Measurements from ENCODE around the gene THY1.

THY1 gene

DNA sequence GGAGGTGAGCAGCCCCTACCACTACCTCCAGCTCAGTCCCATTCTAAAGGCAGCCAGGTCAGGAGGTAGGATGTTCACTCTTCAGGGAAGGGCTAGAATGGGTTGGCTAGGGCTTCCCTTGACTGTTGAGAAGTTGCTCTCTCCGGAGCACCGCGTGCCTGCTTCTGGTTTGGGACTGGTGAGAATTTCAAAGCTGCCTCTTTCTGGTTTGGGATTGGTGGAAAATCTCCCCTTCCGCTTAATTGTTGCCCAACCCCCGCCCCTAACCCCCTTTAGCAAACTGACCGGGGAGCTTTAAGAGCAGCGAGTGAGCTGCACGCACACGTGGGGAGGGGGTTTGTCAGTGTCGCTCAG is 42.2 kb downstream of the THY1 start:
- DNase-seq: no peak

DNA sequence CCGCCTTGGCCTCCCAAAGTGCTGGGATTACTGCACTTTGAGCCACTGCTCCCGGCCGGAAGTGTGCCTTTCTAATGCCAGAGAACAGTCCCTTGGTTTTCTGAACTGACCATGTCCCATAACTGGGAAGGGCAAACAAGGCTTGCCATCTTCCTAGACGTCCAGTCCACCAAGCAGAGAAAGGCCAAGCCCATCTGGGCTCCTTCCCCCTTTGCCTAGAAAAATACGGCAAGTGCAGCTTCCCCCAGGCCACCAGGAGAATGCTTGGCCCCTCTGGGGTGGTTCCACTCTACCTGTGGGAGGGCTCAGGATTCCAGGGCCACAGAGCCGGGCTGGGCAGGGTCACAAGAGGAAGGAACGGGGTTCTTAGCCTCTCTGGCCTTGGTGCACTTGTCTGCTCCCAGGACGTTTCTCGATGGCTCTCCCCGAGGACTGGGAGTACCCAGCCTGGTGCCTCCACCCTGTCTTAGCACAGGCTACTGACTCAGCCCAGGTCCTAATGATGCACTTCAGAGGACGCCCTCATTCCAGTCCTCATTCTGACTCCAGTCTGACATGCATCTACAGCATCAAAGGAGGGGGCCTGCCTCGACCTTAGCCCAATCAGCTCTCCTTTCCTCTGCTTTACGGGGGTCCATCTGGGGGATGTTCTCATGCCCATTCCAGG is 42.7 kb downstream of the THY1 start:
- no peak for DNase-seq

DNA sequence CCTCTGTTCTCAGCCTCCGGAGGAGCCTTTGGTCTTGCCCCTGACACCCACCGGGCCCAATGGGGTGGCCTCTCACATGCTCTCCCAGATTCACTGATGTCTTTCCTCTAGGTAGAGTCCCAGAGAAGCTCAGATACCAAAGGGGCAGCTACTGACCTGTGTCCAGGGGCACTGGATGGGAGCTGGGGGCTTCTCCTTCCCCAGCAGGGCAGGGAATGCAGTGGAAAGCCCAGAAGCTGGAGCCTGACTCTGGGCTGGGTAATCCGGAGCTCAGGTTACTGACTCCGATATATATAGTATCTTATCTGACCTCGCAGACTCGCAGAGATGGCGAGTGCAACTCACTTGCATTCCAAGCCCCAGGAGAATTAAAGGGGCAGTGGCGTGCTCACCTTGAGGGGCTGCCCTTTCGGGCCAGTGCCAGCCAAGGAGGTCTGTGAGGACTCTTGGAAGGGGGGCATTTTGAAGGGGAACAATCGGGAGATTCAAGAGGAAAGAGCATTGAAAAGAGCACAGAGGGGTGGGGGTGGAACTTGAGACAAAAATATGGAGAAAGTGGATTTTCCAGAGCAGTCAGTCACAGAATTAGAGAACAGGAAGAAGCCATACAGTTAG is 44.0 kb downstream of the THY1 start:
- no peak for DNase-seq

DNA sequence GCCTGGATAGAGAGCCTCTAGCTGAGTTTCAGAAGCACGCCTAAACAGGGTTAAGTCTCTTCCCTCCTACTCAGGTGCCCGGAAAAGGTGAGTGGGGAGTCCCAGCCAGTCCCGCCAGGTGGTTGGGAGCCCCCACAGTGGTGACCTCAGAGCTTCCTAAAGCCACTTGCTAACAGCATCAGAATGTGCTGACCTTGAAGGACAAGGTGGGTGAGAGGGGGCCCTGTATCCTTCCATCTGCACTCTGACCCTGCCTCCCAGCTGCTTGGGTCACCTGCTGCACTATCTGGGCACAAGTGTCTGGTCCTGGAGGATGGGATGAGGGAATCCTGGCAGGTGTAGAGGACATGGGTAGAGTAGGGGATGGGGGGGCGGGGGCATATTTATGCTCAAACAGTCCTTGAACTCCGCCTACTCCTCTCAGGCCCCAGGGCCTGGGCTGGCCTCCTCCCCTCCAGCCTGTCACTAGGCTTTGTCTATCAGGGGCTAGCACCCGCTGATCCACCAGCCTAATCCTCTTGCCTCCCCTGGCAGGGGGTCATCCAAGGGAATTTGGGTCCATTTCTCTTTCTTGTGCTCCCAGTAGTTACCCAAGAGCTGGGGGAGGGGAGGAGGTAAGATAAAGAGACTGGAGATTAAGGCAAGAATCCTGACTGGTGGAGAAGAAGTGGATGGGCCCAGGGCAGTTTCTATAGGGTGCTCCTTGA is 44.9 kb downstream of the THY1 start:
- no peak for DNase-seq

DNA sequence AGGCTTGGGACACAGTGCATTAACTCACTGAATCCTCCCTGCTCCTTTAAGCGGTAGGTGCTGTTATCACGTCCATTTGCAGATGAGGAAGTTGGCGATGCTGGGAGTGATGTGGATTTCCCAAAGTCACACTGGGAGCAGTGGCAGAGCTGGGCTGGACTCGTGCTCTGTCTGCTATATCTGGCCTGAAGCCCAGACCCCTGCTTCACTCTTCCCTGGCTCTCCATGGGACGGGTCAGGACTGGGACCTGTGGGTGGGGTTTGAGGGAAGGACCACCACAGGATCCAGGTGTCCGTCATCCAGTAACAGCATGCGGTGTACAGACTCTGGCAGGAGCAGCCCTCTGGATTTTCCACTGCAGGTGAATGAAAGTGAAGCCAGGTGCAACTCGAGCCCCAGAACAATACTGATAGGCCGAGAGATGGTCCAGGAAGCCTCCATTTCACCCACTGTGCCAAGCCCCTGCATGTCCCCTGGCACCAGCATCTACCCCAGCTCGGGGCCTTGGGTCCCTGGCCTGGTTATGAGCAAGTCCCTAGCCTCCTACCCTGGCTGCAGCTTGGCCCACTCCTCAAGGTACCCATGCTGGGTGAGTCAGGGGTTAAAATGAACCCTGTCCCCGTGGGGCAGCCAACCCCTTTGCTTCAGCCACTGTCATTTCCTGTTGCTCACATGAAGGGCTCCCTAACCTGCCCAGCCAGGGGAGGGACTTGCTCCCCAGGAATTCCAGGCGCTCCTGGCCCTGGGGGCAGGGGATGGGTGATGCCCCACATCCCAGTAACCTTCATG is 45.7 kb downstream of the THY1 start:
- no peak for DNase-seq

DNA sequence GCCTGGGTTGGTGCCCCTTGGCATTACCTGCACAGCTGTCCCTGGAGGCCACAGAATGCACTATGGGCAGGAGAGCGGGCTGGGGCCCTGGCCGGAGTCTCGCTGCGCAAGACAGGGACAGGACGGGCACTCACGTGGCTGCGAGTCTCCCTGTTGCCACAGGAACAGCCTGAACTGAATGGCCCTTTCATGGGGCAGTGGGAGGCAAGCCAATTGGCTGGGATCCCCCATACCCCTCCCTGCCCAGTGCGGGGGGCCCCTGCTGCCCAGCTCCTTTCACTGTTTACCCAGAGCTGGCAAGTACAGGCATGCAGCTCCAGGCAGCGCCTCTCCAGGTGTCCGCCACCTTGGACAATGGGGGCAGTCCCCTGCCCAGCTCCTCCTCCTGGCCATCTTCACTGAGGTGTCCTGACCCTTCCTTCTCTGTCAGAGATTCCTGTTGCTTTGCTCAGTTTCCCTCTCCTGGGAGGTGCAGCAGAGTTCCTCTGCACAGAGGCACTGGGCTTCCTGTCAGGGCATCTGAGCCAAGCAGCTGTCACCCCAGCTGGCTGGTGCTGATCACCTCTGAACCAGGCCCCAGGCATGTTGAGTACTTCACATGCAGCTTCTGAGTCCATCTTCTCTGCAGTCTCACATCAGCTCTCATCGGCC is 46.6 kb downstream of the THY1 start:
- DNase-seq: no peak

DNA sequence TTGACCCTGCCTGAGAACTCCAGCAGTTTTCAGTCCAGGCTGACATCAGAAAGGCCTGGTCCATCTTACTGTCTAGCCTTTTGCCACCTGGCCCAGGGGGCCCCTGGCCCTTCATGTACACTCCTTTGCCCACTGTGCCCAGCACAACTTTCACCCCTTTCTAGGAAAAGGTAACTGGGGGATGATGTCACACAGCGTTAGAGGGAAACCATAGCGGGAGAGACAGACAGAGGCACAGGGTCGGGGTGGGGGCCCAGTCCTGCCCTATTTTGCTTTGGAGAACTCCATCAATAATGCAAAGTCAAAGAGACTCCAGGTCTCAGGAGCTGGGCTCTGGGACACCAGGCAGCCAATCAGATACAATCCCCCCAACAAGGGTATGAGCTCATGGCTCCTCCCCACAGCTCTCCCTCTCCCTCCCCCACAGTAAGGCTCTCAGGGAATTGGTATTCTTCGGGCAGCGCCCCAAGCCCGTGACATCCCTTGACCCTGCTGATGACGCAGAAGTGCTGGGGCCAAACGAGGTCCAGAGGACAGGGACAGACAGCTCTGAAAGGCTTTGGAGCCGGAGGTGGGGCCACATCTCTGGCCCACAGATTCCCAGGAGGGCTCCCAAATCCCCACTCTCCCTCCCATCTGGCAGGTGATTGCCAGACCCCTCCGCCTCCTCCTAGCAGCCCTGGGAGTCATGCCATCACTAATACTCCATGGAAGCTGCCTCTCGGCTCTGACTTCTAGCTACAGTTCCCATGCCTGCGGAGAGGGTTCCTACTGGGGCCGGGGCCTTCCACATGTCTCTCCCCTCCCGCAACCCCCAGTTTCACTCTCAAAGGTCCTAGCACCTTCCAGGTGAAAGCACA is 47.4 kb downstream of the THY1 start:
- DNase-seq: no peak

DNA sequence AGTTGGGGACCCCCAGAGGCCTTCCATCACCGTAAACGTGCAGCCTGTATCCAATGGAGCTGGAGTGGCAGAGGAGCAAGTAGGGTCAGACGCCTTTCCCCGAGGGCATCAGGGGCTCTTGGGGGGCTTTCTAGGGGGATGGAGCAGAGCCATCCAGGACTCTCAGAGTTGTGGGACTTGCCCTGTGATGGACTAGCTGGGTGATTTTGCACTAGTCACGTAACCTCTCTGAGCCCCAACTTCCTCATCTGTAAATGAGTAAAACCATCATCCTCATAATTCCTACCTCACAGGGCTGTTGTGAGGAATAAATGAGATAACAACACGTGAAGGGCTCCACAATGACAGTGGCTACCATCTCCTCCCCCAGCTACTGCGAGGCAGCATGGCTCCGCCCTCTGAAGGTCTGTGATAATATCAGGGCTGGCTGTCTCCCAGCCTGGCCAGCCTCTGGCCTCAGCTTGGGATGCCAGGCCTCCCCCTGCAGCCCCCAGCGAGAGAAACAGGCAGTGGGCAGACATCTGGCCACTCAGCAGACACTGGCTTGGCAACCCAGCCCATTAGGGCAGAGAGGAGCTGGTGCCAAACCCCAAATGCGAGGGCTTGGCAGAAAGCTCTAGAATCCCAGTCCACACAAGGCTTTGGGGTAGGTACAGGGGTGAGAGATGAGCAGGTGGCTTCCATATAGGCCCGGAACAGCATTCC is 48.2 kb downstream of the THY1 start:
- DNase-seq: no peak

DNA sequence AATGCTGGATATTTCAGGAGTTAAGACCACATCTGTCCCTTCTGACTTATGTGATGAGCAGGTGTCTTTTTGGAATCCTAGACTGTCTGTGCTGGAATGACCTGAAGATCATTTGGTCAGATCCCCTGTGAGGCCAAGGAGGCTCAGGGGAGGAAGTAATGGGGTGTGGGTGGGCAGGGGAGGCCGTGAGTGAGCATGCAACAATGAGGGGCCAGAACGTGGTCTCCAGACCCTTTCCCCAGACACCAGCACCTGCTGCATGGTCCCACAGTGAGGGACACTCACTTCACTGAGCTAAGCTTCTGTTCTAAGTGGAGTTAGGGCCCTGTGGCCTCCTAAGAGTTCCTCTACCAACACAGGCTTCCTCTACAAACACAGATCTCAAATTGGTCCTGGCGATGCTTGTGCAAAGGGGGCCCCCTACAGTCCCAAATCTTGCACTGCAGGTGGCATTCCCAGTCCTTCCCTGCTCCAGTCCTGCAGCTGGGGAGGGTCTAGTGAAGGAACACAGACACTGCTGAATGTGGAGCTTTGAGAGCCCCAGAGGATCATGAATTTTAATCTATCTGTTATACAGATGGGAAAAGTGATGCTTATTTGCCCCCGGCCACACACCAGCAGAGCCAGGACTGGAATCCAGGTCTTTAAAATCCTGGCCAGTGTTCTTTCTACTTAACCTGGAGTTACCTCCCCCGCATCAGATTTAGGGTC is 48.9 kb downstream of the THY1 start:
- DNase-seq: peak; percentile 79

DNA sequence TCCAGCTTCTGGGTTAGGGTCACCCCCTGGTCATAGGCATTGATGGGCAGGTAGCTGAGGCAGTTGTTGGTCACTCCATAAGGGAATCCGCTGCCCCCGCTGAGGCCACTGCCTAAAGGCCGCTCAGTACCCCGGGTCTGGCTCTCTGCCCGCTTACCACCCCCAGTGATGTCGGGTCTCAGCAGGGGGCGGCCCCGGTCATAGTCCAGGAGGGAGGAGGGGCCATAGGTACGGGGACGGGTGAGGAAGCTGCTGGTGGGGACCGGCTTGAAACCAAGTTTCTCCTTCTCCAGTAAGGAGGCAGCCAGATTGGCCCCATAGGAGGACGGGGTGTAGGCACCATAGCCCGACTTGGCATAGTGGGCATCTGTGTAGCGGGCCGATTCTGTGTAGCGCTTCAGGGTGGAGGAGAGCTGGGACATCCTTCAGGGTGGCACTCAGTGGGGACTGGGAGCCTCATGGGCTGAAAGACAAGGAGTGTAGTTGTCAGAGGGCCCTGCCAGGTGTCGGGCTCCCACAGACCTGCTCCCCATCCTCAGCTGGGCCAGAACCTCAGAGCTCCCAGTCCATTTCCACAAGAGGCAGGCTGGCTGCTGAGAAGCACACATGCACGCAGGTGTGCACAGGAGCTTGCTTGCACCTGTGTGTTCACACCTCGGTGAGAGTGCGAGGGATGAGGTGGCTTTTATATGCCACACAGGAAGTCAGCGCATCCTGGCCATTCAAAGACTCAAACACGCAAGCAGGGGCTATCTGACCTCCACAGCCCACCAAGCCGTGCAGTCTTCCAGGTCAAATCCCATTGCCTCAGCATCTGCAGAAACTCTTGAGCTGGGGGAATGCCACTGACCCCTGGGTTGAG is 49.7 kb downstream of the THY1 start:
- no peak for DNase-seq

DNA sequence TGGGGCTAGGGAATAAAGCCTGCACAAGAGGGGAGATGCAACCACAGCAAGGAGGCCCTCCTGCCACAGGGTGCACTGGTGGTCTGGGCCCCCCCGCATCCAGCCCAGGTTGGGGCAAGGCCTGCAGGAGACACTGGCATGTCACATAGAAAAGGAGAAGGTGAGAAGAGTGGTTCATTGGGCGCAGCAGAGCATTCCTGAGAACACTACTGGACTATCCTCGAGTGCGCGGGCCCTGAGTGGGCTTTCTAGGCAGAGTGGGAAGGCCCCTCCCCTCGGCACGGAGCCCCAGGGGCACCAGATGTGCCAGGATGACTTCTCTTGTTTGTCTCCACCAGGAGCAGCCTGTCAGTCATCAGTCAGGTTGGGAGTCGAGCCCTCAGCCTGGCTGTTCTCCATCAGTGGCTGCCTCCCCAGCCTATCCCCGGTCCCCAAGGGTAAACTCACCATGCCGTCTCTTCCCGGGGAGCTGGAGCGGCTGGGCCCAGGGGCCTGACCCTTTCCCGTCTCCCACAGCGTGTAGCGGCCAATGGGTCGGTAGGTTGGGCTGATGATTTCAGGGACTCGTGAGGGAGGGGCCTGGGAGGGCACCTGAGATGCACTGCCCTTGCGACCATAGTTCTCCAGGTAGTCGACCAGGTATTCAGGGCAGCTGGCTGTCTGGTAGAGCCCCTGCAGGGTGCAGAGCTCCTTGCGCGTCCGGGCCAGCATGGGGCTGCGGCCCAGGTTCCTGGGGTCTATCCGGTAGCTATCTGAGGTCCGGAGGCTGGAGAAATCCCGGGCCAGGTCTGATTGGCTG is 50.5 kb downstream of the THY1 start:
- no peak for DNase-seq

DNA sequence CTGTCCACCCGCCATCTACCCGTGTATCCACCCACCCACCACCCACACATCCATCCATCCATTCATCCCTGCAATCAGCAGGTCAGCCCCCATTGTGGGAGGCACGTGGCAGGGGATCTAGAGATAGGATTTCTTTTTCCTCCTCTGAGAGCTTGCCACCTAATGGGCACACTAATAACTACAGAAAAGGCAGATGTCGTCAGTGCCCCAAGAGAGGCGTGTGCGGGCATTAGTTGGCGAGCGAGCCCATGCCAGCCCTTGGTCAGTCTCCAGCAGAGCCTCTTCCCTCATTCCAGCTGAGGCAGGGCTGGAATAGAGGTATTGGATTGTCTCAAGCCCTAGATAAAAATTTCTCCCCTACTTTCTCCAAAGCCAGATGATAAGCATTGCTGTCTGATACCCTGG is 51.2 kb downstream of the THY1 start:
- no peak for DNase-seq

DNA sequence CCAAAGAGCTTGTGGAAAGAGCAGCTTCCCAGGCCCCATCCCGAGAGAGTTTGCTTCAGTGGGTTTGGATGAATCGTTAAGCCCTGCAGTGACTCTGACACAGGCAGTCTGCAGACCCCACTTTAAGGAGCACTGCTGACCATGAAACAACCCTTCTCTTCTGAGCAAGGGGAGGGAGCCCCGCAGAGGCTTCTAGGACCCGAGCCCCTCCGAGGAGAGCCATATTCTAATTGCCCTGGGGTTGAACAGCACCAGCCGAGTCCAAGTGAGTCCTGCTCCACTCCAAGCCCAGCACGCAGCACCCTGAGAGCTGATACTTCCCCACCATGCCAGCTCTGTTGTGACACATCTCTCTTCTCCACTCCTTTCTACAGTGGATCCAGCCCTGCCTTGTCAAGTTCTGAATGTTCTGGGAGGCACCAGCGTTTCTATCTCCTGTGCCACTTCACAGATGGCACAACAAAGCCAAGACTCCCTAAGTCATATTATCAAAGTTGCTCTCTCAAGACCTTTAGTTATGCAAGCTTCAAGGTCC is 51.8 kb downstream of the THY1 start:
- DNase-seq: no peak

DNA sequence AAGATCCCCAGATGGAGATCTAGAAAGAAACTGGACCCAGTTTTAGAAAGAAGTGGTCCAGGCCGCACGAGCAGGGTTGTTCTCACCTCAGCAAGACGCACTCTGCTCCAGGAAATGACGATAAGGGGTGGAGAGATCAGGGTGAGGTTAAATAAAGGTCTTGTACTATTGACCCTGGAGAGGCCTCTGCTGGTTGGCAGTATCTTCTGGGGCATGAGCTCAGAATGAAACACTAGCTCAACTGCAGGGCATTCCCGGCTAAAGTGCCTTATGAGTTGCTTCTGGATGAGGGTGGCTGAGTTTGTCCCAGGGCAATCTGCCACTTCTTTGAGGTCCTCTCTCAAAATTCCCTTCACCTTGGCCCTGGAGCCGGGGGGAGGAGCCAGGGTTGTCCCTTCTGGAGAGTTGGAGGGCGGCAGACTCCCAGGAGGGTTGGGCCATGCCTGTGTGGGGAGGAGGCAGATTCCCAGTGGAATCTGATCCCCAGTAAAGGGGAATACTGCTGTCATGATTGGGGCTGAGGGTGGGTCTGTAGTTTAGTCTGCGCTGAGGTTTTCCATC is 52.4 kb downstream of the THY1 start:
- no peak for DNase-seq

DNA sequence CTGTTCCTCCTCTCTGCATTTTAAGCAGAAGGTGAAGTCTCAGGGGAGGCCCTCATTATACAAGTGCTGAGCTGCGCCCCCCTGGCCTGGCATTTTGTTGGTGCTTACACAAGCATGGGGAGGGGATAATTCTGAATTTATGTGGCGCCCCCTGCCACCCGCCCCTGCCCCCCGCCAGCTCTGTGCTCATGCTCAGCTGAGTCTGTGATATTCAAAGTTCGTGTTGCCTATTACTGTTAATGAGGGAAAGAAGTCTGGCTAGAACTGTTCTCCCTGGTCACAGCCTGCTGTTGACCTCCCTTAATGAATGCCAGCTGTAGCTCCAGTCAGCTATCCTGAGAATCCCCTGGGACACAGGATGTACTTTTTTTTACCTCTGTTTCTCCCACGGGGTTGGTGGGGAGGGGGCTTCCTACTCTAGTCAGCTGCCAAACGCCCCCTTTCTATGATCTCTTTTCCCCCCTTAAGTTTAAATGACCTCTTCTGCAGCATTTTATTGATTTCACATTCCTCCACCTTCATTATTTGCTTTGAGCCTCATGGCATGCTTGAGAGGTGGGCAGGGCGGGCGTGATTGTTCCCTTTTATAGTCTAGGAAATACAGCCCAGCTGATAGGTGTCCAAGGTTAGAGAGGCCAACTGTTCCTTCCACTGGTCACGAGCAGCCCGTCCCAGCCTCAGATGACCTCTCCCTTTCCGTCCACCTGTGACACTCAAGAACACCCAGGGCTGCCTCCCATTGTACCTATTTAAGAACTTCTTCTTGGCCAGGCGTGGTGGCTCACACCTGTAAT is 53.6 kb downstream of the THY1 start:
- no peak for DNase-seq

DNA sequence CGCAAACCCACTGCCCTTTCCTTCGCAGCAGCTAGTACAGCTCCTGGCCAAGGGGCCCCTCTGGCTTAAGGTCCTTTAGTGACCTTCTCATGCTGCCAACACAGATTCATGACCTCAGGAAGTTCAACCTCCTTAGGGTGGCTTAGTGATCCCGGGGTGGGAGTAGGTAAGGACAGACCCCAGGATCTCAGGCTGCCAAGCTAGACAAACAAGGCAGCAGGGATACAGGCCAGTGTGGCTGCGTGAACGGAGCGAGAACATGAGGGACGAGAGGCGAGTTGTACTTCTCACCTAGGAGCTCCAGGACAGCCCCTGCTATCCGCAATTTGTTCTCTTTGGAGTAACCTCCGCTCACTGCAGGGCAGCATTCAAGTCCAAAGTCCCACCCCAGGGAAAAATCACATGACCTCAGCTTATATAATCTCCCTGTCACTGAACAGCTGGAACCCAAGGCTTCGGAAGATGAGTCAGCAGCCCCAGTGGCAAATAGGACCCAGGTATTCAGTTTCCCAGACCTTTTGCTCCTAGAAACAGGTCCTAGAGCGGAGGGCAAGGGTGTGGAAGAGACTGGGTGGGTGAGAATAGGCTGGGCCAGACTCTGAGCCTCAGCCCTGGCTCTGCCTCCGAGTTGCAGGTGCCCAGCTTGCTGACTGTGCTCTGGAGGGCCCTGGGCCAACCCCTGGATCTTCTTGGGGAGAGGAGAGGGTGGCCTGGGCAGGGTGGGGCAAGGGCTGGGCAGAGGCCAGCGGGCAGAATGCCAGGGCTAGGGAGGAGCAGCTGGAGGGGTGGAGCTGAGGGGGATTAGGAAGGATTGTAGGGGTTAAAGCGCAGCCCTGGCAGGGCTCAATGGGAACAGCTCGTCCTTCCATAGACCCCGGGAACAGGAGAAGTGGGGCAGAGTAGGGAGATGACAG is 54.6 kb downstream of the THY1 start:
- DNase-seq: peak; percentile 52

Data from NCI-H2029 (cell line).